HepG2 (cell line): ENCODE results near the gene POLE. TPM values are rescaled to one million over a fixed set of nuclear protein-coding genes. Genes with fewer than 3 reads are reported as not detected.
A peak's percentile ranks its signal among the peaks of the same experiment; 100 is the strongest.

ENCODE experiments used
- DNMT1 ChIP-seq: sonication (generic); formaldehyde crosslinking; IDR thresholded peaks from 2 replicates; pipeline ENCODE4 v1.5.1; 2020; ENCODE audit warnings: mild to moderate bottlenecking, missing genetic modification reagents
- ERF ChIP-seq: IDR thresholded peaks from 2 replicates; pipeline ENCODE4 v1.6.1; 2018; ENCODE audit warnings: missing biosample characterization, missing genetic modification reagents
- HOXA5 ChIP-seq: sonication (generic); formaldehyde crosslinking; IDR thresholded peaks from 2 replicates; pipeline ENCODE4 v1.4.0; 2020; ENCODE audit warnings: missing genetic modification reagents
- IKZF1 ChIP-seq: fragments of 450-650 bp; IDR thresholded peaks from 2 replicates; pipeline ENCODE4 v1.7.1; 2016
- JARID2 ChIP-seq: sonication (generic); formaldehyde crosslinking; IDR thresholded peaks from 2 replicates; pipeline ENCODE4 v1.8.1; 2023; ENCODE audit warnings: missing genetic modification reagents, inconsistent platforms; ENCODE audit not compliant: insufficient replicate concordance
- JUNB ChIP-seq: sonication (generic); formaldehyde crosslinking; IDR thresholded peaks from 2 replicates; pipeline ENCODE4 v1.8.0; 2022; ENCODE audit warnings: missing genetic modification reagents, mild to moderate bottlenecking, borderline replicate concordance
- KDM1A ChIP-seq: IDR thresholded peaks from 2 replicates; pipeline ENCODE4 v1.6.1; 2016; ENCODE audit warnings: missing compliant biosample characterization
- MEF2D ChIP-seq: sonication (generic); formaldehyde crosslinking; IDR thresholded peaks from 2 replicates; pipeline ENCODE4 v1.5.1; 2020; ENCODE audit warnings: mild to moderate bottlenecking, missing genetic modification reagents
- RBFOX2 ChIP-seq: fragments of 200-400 bp; formaldehyde crosslinking; IDR thresholded peaks from 2 replicates; pipeline ENCODE4 v1.6.1; 2017; ENCODE audit warnings: low read depth, mild to moderate bottlenecking, low read length
- SALL1 ChIP-seq: sonication (generic); formaldehyde crosslinking; IDR thresholded peaks from 2 replicates; pipeline ENCODE4 v1.8.0; 2022; ENCODE audit warnings: mild to moderate bottlenecking, missing genetic modification reagents
- SIN3A ChIP-seq: IDR thresholded peaks from 2 replicates; pipeline ENCODE4 v1.6.1; 2011; ENCODE audit warnings: low read depth, mild to moderate bottlenecking, control low read depth, low read length, borderline replicate concordance
- SOX6 ChIP-seq, 2 experiments: fragments of 450-650 bp in 1 of 2; sonication (generic) in 1 of 2; formaldehyde crosslinking in 1 of 2; IDR thresholded peaks; 2 replicates each; pipeline versions ENCODE4 v1.4.0 to v1.6.1; 2017 to 2020; ENCODE audit warnings: antibody characterized with exemption in 1 of 2, mild to moderate bottlenecking in 1 of 2, missing genetic modification reagents in 1 of 2
- SRSF1 ChIP-seq: fragments of 200-400 bp; formaldehyde crosslinking; optimal IDR thresholded peaks from 2 replicates; pipeline ENCODE3; 2017; ENCODE audit warnings: mild to moderate bottlenecking, low read depth, low read length, moderate library complexity
- polyA plus RNA-seq, 8 experiments: library from polyadenylated mRNA; depleted of rRNA in 3 of 8; stranded (reverse) in 7 of 8; unstranded in 1 of 8; fragments of >200 nt; fragmentation: Illumina TruSeq in 4 of 8; extraction: Trizol in 4 of 8; gene quantifications; 2 replicates each; pipeline versions ENCODE4 v1.2.1 to v1.2.3, GENCODE V29; 2011 to 2016; ENCODE audit warnings: low read depth in 4 of 8, missing spikeins in 1 of 8, mixed read lengths in 1 of 8; ENCODE audit not compliant: insufficient read depth in 1 of 8
- total RNA-seq, 5 experiments: library from RNA; depleted of rRNA; stranded (reverse); fragments of >200 nt; fragmentation: Illumina TruSeq; extraction: Trizol; gene quantifications; 2 replicates each; pipeline ENCODE4 v1.2.3, GENCODE V29; 2016; ENCODE audit warnings: low read depth in 1 of 5
- TF ChIP-seq, protein P1 (sequence below): sonication (generic); formaldehyde crosslinking; IDR thresholded peaks from 2 replicates; pipeline ENCODE4 v1.8.1; 2023; ENCODE audit warnings: mild to moderate bottlenecking, missing genetic modification reagents
- TF ChIP-seq, protein P2 (sequence below): sonication (generic); formaldehyde crosslinking; IDR thresholded peaks from 2 replicates; pipeline ENCODE4 v1.4.0; 2020; ENCODE audit warnings: missing genetic modification reagents
- TF ChIP-seq, protein P3 (sequence below): sonication (generic); IDR thresholded peaks from 2 replicates; pipeline ENCODE4 v1.6.1; 2016; ENCODE audit warnings: low read depth, borderline replicate concordance
- TF ChIP-seq, protein P4 (sequence below): sonication (generic); formaldehyde crosslinking; IDR thresholded peaks from 2 replicates; pipeline ENCODE4 v1.5.0; 2020; ENCODE audit warnings: mild to moderate bottlenecking, missing genetic modification reagents
- TF ChIP-seq, protein P5 (sequence below): sonication (generic); formaldehyde crosslinking; conservative IDR thresholded peaks from 2 replicates; pipeline ENCODE4 v1.8.0; 2022; ENCODE audit warnings: mild to moderate bottlenecking, moderate library complexity, missing genetic modification reagents
- TF ChIP-seq, protein P6 (sequence below): sonication (generic); formaldehyde crosslinking; IDR thresholded peaks from 2 replicates; pipeline ENCODE4 v1.4.0; 2020; ENCODE audit warnings: low read depth, mild to moderate bottlenecking, missing genetic modification reagents

POLE gene
- total and polyA plus RNA-seq, 2 of the 13 experiments (the other 11 are each of a cell fraction or from before 2014, with no cell fraction given) = 25.3 to 52.2 TPM

DNA sequence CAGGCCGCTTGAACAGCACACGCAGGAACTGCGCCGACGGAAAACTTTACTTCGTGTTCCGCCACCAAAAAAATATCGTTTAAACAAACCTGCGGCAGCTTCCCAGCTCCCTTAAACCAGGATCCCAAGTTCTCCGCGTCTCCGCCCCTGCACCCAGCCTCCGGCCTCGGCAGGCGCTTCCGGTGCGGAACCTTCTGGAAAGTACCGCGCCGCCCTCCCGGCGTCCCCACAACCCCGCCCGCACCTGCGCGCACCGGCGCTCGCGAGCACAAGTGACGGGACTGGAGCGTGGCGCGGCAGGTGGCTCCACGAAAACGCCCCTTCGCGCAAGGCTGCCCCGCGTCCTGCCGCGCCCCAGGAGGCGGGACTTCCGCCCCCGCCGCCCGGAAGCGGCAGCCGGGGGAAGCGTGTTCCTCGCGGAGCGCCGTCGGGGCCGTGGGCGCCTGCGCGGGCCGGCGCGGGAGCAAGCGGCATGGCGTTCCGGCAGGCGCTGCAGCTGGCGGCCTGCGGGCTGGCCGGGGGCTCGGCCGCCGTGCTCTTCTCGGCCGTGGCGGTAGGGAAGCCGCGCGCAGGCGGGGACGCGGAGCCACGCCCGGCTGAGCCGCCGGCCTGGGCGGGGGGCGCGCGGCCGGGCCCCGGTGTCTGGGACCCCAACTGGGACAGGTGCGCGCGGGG lies 23.4 kb upstream of the POLE start, which contains the start of gene PGAM5 (continued):
- TF ChIP-seq ERF (CRISPR knock-in tag) = peak; percentile 78; the same call in 1 of the 2 replicates
- TF ChIP-seq JUNB (CRISPR knock-in tag) = 0 out of 2 replicates have a peak, but pooled peaks have one; percentile 27
- peak; percentile 94 for TF ChIP-seq RBFOX2
- TF ChIP-seq, protein P1, sequence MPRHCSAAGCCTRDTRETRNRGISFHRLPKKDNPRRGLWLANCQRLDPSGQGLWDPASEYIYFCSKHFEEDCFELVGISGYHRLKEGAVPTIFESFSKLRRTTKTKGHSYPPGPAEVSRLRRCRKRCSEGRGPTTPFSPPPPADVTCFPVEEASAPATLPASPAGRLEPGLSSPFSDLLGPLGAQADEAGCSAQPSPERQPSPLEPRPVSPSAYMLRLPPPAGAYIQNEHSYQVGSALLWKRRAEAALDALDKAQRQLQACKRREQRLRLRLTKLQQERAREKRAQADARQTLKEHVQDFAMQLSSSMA = peak; percentile 85; the same call in 1 of the 2 replicates
- no peak for TF ChIP-seq JARID2
- TF ChIP-seq, protein P2, sequence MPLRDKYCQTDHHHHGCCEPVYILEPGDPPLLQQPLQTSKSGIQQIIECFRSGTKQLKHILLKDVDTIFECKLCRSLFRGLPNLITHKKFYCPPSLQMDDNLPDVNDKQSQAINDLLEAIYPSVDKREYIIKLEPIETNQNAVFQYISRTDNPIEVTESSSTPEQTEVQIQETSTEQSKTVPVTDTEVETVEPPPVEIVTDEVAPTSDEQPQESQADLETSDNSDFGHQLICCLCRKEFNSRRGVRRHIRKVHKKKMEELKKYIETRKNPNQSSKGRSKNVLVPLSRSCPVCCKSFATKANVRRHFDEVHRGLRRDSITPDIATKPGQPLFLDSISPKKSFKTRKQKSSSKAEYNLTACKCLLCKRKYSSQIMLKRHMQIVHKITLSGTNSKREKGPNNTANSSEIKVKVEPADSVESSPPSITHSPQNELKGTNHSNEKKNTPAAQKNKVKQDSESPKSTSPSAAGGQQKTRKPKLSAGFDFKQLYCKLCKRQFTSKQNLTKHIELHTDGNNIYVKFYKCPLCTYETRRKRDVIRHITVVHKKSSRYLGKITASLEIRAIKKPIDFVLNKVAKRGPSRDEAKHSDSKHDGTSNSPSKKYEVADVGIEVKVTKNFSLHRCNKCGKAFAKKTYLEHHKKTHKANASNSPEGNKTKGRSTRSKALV (CRISPR knock-in tag) = peak; percentile 41; the same call in 1 of the 2 replicates
- TF ChIP-seq, protein P3, sequence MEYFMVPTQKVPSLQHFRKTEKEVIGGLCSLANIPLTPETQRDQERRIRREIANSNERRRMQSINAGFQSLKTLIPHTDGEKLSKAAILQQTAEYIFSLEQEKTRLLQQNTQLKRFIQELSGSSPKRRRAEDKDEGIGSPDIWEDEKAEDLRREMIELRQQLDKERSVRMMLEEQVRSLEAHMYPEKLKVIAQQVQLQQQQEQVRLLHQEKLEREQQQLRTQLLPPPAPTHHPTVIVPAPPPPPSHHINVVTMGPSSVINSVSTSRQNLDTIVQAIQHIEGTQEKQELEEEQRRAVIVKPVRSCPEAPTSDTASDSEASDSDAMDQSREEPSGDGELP = peak; percentile 9; the same call in 1 of the 2 replicates
- TF ChIP-seq KDM1A = peak; percentile 80; the same call in 1 of the 2 replicates
- TF ChIP-seq, protein P4, sequence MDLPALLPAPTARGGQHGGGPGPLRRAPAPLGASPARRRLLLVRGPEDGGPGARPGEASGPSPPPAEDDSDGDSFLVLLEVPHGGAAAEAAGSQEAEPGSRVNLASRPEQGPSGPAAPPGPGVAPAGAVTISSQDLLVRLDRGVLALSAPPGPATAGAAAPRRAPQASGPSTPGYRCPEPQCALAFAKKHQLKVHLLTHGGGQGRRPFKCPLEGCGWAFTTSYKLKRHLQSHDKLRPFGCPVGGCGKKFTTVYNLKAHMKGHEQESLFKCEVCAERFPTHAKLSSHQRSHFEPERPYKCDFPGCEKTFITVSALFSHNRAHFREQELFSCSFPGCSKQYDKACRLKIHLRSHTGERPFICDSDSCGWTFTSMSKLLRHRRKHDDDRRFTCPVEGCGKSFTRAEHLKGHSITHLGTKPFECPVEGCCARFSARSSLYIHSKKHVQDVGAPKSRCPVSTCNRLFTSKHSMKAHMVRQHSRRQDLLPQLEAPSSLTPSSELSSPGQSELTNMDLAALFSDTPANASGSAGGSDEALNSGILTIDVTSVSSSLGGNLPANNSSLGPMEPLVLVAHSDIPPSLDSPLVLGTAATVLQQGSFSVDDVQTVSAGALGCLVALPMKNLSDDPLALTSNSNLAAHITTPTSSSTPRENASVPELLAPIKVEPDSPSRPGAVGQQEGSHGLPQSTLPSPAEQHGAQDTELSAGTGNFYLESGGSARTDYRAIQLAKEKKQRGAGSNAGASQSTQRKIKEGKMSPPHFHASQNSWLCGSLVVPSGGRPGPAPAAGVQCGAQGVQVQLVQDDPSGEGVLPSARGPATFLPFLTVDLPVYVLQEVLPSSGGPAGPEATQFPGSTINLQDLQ (CRISPR knock-in tag) = 0 out of 2 replicates have a peak, but pooled peaks have one; percentile 15
- no peak for TF ChIP-seq IKZF1
- no peak for TF ChIP-seq DNMT1
- TF ChIP-seq SALL1 (CRISPR knock-in tag) = peak; percentile 85
- peak; percentile 41 for TF ChIP-seq SRSF1
- TF ChIP-seq, protein P5, sequence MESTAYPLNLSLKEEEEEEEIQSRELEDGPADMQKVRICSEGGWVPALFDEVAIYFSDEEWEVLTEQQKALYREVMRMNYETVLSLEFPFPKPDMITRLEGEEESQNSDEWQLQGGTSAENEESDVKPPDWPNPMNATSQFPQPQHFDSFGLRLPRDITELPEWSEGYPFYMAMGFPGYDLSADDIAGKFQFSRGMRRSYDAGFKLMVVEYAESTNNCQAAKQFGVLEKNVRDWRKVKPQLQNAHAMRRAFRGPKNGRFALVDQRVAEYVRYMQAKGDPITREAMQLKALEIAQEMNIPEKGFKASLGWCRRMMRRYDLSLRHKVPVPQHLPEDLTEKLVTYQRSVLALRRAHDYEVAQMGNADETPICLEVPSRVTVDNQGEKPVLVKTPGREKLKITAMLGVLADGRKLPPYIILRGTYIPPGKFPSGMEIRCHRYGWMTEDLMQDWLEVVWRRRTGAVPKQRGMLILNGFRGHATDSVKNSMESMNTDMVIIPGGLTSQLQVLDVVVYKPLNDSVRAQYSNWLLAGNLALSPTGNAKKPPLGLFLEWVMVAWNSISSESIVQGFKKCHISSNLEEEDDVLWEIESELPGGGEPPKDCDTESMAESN (CRISPR knock-in tag) = peak; percentile 74; the same call in 1 of the 2 replicates
- TF ChIP-seq SIN3A = peak; percentile 72; the same call in 1 of the 2 replicates
- TF ChIP-seq HOXA5 (CRISPR knock-in tag) = peak; percentile 54; the same call in 1 of the 2 replicates
- TF ChIP-seq, protein P6, sequence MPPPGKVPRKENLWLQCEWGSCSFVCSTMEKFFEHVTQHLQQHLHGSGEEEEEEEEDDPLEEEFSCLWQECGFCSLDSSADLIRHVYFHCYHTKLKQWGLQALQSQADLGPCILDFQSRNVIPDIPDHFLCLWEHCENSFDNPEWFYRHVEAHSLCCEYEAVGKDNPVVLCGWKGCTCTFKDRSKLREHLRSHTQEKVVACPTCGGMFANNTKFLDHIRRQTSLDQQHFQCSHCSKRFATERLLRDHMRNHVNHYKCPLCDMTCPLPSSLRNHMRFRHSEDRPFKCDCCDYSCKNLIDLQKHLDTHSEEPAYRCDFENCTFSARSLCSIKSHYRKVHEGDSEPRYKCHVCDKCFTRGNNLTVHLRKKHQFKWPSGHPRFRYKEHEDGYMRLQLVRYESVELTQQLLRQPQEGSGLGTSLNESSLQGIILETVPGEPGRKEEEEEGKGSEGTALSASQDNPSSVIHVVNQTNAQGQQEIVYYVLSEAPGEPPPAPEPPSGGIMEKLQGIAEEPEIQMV (CRISPR knock-in tag) = peak; percentile 82
- no peak for TF ChIP-seq SOX6 (IDR thresholded peaks at IDR 0.05)
- peak; percentile 29; the same call in 1 of the 2 replicates for TF ChIP-seq SOX6 (CRISPR knock-in tag; IDR thresholded peaks at IDR 0.05)
- TF ChIP-seq MEF2D (CRISPR knock-in tag) = peak; percentile 47; the same call in 1 of the 2 replicates
